HG03097 (cell line): ENCODE measurements around the gene PSMD1.

Source experiments
- ATAC-seq: cut with Tn5 transposase; IDR thresholded peaks from one replicate; pipeline ENCODE4 v1.9.1; 2021; ENCODE audit not compliant: unreplicated experiment, low FRiP score

The PSMD1 gene

GRCh38 chr2:231110551-231110950, 53.9 kb downstream of the PSMD1 start:
- no peak for ATAC-seq

DNA sequence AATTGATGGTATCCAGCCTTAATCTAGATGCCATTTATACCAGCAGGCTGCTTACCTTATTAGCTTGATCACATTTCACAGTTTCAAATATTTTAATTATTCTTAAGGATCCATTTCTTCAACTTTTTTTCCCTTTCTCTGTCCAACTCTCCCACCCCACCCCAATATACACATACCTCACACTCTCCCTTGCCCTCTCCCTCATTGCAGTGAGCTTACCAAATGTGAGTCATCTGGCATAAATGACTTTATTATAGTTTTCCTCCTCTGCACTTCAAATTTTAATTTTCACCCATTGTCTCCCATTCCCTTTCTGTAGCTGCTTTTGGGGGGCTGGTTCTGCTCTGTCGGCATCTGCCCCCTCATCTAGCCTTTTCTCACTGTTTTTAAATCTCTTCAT, 55.3 kb downstream of the PSMD1 start:
- ATAC-seq: no peak

- ATAC-seq: no peak
These were observed 56.8 kb downstream of the PSMD1 start for GRCh38 chr2:231113489-231113888.

DNA sequence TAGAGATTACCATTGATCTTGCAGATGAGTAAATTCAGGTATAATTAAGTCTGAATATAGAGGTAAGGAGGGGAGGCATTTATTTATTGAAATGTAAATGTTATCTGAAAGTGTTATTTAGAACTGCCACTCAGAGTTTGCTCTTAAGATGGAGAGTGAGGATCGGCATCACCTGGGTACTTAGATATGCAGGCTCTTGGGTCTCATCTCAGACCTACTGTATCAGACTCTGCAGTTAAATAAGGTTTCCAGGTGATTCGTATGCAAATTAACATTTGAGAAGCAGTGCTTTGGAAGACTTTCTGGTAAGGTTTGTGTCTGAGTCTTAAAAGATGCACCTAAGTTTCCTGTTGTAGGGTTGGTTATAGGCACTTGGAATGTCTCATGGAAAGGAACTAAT, 59.0 kb downstream of the PSMD1 start:
- ATAC-seq: no peak

DNA sequence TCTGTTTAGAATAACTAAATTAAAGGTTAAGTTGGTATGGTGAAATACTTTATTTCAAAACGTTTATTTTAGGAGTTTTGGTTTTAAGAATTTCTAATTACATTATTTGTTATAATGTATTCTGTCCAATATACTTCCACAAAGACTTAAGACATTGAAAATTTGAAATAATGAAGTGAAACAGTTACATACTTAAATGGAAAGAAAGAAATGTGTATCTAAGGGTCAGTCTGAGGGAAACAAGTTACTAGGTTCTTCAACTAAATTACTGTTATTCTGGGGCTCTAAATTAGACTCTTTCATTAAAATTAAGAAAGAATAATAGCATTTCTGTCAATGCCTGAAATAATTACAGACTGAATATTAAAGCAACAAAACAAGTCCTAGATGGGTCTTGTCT, 60.5 kb downstream of the PSMD1 start:
- no peak for ATAC-seq

DNA sequence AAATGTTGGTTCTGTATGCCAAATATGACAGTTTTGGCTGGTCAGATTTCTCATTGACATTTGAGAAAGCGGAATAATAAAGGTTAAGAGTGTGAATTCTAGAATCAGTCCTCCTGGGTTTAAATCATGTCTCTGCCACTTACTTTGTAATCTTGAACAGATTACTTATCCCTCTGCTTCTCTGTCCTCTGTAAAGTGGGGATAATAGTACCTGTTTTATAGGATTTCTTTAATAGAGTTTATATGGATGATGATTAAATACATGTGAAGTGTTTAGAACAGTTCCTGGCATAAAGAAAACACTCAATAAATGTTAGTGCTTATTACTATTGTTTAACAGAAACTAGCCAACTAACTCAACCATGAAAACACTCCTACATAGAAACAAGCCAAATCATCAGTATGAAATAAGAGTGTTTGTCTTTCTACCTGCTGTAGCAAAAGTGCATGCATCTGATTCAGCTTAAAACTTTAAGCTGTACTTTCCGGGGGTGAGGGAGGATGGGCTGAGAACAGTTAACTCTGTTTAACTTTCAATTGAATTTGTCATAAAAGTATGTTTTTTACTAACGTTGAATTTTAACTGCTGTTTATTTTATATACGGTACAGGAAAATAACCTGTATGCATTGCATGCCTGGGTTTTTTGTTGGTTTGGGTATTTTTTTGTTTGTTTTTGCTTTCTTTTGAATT, 61.4 kb downstream of the PSMD1 start:
- no peak for ATAC-seq

DNA sequence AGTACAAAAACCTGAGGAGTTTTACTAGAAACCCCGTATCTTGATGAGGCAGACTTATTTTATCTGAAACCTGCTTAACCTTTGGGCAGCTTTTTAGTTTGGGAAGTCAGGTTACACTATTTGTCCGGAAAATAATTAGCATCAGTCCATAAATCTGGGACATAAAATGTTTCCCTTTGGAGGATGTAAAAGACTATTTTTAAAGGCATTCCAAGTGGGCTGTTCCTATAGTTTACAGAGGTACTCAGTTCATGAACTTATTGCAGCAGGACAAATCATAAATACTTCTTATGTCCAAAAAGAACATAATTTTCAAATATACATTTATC, 61.9 kb downstream of the PSMD1 start:
- ATAC-seq: no peak

DNA sequence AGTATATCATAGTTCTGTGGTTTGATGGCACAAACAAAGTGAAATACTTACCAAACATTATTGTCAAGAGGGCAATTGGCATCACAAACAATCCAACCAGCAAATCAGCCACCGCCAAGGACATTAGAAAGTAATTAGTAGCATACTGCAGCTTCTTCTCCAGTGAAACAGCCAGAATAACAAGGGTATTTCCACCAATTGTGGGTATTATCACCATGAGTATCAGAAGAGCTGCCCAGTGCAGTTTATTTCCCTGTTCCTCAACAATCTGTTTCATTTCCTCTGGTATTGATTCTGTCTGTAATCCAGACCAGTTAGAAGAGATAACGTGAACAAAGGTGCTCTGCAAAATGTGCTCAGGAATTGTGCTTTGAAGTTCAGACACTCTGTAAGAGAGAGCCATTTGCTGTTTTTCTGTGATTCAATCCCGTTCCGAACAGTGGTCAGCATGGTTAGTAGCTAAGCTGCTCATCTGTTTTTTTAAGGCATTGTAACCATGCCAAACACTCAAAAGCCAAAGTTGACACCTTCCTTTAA, 66.8 kb downstream of the PSMD1 start:
- ATAC-seq: no peak

- ATAC-seq: no peak
These were observed 68.3 kb downstream of the PSMD1 start, which contains the start of gene HTR2B for GRCh38 chr2:231124838-231125568. TSS of gene HTR2B (minus strand) at chr2:231125042. CDS start at chr2:231123764, 1,278 bp downstream.

DNA sequence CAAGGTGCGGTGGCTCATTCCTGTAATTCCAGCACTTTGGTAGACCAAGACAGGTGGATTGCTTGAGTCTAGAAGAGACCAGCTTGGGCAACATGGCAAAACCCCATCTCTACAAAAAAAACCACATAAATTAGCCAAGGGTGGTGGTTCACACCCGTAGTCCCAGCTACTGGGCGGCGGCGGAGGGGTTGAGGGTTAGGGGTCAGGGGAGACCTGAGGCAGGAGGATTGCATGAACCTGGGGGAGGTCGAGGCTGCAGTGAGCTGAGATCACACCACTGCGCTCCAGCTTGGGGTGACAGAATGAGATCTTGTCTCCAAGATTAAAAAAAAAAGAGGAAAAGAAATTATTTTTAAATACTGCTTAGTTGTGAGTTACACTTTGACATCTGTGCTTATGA, 69.5 kb downstream of the PSMD1 start:
- no peak for ATAC-seq

GRCh38 chr2:231127480-231127879, 70.8 kb downstream of the PSMD1 start:
- ATAC-seq: no peak

- ATAC-seq: no peak
These were observed 71.3 kb downstream of the PSMD1 start for GRCh38 chr2:231127936-231128335.

GRCh38 chr2:231128541-231128940, 71.9 kb downstream of the PSMD1 start:
- no peak for ATAC-seq

DNA sequence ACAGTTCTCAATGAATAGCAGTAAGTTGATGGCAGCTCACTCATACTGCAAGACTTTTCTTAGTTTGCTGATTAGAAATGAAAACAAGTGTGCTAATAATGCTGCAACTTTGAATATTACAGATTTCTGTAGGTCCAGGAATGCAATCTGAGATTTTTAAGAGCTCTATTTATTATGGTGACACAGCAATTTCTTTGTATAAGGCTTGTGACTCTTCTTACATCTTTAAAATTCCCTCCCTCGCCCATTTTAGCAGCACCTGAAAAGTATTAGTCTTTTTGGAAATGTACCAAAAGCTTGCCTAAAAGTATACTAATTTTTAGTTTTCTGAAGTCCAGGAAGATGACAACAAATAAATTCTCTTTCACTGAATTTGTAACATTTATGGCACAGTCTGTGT, 72.5 kb downstream of the PSMD1 start:
- no peak for ATAC-seq

DNA sequence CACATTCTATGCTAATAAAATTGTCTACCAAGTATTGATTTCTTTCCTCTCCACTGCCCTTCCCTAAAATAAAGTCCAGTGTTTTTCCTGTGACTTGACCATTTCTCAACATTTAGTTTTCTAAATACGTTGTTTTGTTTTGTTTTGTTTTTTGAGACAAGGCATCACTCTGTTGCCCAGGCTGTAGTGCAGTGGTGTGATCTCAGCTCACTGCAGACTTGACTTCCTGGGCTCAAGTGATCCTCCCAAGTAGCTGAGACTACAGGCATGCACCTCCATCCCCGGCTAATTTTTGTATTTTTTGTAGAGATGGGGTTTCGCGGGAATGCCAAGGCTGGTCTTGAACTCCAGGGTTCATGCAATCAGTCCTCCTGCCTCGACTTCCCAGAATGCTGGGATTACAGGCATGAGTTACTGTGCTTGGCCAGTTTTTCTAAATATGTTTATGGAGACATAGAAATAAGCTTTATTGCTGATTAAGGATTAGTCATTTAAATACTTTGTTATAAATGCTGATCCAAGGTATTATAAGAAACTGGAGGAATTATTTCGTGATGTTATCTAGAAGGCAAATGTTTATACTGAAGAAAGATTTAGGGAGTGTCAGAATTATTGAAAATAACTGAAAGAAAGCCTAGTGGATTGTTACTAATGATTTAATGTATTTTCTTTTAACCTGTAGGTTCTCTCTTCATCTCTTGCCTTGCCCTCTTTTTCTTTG, 73.8 kb downstream of the PSMD1 start:
- ATAC-seq: no peak

GRCh38 chr2:231132129-231132528, 75.5 kb downstream of the PSMD1 start:
- ATAC-seq: no peak

- no peak for ATAC-seq
These were observed 76.9 kb downstream of the PSMD1 start for GRCh38 chr2:231133365-231134099.

DNA sequence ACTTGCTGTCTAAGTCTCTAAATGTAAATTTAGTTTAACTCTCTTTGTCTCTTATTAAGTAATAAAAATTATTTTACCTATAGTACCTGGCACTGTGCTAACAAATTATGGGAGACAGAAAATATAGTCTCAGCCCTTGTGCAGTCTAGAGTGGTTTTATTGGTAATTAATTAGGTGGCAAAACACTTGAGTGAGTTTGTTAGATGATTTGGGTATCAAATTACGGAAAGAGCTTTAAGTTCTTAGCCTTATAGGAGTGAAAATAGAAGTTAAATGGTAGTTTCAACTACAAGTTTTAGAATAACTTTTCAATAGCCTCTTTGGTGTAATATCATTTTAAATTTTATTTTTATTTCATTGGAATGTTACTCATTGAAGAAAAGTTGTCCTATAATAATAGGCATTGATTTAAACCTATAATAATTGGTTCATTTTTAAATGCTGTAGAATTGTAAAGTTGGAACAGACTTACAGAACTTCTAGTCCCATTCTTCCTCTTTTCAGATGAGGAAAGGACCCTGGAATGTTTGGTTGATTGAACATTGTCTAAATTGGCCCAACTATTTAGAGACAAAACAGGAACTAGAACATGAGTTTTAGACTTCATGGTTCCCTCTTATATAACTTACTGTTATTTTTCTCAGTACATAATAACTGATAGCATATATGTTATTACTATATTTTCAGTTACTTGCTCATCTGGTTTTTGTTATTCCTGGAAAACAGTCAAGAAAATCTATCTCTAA, 78.4 kb downstream of the PSMD1 start:
- no peak for ATAC-seq

GRCh38 chr2:231138699-231139098, 82.0 kb downstream of the PSMD1 start:
- ATAC-seq: no peak

- no peak for ATAC-seq
These were observed 83.1 kb downstream of the PSMD1 start for GRCh38 chr2:231139796-231140195.
